ENCODE data around the gene PRXL2C.

PRXL2C gene

DNA sequence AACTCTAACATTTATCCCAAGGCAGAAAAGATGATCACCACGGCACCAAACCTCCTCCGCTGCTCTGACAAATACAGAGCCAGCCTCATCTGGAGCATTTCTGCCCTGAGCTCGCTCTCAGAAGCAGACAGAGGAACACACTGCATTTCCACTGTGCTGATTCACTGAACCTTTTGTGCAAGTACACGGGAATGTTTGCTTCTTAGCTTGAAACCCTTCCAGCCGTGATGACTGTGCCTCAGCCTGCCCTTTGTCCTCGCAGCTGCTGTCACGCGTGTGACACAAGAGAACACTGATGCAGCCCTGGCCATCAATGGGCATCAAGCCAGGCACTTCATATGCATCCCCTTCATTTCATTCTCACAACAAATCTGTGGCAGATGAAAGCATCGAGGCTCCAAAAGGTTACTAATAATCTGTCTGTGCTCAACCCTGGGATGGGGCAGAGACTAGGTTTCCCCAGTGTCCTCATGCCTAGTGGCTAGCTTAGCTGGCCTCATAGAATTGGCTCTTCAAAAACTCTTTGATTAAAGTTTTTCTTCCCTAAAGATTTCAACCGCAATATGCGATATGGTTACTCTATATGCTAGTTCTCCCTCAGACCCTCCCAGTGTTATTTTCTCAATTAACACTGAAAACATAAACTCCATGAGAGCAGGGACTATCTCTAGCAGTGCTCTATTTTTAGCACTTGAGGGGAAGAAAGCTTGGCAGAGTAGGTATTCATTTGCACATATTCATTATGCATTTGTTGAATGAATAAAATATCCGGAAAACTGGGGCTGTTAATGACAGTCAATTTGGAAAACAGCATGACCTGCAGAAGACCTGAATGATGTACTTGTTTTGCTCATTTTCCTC is 42.8 kb downstream of the PRXL2C start:
- no peak for DNase-seq

DNA sequence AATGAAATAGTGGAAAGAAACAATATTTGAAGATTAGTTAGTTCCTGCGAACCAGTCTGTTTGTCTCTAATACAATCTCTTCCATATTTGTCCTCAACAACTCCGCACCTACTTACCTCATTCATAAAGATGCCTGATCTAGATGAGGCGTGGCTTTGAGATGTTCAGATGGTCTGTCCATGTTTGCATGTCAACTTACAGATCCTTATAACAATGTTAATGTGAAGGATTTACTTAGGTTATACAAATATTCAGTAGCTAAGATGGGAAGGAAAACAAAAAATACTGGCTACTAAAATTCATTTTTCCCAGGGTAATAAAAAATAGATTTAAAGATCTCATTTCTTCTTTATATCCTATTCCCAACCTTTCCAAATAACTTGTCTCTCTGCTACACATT is 43.8 kb downstream of the PRXL2C start:
- no peak for DNase-seq

DNA sequence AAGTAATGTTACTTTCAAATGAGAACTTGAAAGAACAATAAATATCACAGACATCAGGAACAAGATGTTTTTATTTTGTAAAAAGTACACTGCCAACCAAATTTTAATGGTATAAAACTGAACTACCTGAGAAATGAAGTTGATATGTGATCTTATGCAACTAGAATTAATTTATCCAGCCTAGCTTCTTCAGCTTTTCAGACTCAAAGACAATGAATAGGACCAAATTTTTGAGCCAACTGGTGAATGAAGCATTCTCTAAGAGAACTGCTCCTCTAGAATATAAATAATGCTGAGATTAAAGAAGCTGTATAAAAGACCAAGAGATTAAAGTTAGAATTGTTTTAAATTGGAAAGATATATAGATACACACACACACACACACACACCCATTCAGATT is 45.4 kb downstream of the PRXL2C start:
- DNase-seq: no peak

DNA sequence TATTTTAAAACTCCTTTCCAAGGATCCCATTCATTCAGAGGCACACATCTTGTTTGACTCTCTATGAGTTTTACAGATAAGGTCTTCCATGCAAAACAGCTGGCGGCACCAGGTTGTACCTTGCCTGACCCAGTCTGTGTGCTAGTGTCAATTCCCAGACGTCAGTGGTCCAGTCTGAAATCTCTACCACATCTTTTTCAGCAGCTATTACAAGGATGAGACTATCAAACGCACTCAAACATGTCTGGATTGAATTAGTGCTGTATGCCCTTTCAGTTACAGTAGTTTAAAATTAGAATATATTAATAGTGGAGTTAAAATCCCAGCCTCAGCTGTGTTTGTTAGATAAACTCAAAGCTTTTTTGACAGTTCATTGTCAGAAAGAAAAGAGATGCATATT is 47.1 kb downstream of the PRXL2C start:
- no peak for DNase-seq

DNA sequence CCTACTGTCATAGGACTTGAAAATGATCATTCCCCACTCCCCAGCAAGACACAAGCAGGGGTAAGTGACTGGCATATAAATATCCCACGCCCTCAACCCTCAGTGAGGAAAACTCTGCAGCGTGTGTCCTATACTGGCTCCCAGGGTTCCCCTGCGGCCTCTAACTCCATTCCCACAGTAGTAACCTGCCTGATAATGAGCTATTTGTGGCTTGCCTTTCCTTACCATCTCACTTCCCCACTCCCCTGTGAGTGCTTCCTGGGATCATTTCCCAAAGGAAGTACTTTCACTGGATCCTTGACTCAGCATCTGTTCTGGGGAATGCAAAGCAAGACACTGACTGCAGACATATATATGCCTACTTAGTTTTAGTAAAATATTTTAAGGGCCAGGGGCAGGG is 49.8 kb downstream of the PRXL2C start:
- DNase-seq: no peak

DNA sequence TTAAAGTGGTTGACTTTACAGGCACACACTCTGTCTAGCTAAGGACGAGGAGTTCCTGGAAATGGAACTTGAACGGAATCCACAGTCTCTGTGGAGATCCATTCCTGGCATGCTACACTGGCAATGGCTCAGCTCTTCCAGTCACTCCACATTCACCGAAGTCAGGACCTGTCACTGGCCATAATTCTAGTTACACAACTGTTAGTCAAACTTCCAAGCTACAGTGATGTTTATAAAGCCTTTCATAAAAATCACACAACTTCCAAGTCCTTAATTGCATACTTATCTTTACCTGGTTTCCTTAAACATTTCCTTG is 51.2 kb downstream of the PRXL2C start:
- DNase-seq: no peak

DNA sequence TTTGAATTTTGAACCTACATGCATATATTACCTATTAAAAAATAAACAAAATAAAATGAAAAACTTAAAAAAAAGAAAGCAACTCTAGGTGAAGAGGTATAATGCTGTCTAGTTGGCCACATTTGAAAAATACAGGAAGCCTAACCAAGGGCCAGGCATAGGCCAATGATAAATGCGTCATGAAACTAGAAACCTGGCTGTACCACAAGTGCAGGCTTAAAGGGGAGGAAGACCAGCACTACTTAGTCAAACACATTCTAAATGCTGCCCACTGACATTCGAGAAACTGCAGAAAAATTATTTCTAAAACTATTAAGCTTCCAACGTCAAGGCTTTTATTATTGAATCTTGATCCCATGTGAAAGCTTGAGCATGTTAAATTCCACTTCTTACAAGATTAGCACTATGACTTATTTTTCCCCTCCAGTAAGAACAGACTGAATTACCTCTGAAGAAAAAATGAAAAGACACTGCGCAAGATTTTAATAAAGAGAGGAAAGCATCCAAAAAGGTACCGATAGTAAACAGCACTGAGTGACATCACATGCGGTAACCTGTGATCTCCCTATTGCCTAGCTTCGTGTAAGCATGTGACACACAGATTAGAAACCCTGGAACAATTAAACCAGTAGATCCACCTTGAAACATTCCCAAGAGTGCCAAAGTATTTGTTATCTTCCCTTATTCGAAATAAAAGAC is 51.7 kb downstream of the PRXL2C start:
- DNase-seq: no peak

DNA sequence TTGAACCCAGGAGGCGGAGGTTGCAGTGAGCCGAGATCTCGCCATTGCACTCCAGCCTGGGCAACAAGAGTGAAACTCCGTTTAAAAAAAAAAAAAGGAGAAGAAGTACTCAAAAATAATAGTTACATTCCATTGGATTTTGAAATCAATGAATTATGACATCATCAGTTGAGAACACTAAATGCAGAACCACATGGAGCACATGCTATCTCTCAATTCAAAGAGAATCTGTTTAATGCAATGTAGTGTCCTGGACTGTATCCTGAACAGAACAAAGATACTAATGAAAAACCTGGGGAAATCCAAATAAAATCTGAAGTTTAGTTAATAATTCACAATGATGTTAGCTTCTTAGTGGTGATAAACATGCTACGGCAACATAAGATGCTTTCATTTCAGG is 55.8 kb downstream of the PRXL2C start:
- DNase-seq: no peak

DNA sequence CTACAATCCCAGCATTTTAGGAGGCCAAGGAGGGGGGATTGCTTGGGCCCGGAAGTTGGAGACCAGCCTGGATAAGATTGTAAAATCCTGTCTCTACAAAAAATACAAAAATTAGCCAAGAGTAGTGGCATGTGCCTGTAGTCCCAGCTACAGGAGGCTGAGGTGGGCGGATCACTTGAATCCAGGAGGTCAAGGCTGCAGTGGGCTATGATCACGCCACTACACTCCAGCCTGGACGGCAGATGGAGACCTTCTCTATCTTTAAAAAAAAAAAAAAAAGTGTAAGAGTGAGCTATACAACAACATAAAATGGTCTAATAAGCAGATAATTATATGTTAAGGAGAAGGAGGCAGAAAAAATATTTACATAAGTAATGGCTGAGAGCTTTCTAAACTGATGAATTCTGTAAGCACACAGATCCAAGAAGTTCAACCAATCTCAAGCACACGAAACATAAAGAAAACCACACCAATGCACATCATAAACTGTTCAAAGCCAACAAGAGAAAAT is 58.5 kb downstream of the PRXL2C start:
- DNase-seq: no peak

All from SW 1271 (cell line).